ENCODE results near the gene TEX29. TPM values are rescaled to one million over a fixed set of nuclear protein-coding genes. Genes with fewer than 3 reads are reported as not detected.

TEX29 gene
- total RNA-seq, 1 donor from 2014 or later, result not detected

- Histone ChIP-seq H3K4me1 (ENCODE audit: control insufficient read depth in 3 of 3, insufficient read depth in 3 of 3, low read length in 3 of 3) (peaks cover 5 to 9% (median 7%) of the 10 kb centered on the region in 3 donors), H3K9ac (ENCODE audit: low read depth in 1 of 3, low read length in 3 of 3) (no peak overlapping the region), H3K4me3 (ENCODE audit: low read length in 3 of 3) (no peak overlapping the region), H3K27me3 (ENCODE audit: control insufficient read depth in 3 of 3, insufficient read depth in 3 of 3, low read length in 3 of 3) (no peaks in the 10 kb centered on the region), H3K36me3 (ENCODE audit: control insufficient read depth in 3 of 3, insufficient read depth in 3 of 3, low read length in 3 of 3) (peaks cover 53 to 78% (median 69%) of the 10 kb centered on the region in 3 donors), H3K27ac (ENCODE audit: low read depth, low read length) (no peak overlapping the region), H3K9me3 (ENCODE audit: control insufficient read depth in 3 of 3, low read length in 3 of 3) (no peaks in the 10 kb centered on the region)
Measured at GRCh38 chr13:111304041-111304544, 16.3 kb upstream of the TEX29 start.

GRCh38 chr13:111304603-111305289, 15.7 kb upstream of the TEX29 start:
- H3K9ac ChIP-seq (ENCODE audit: low read depth in 1 of 3, low read length in 3 of 3), result no peak overlapping the region
- H3K9me3 ChIP-seq (ENCODE audit: control insufficient read depth in 3 of 3, low read length in 3 of 3), result no peaks in the 10 kb centered on the region
- peaks cover 53 to 76% (median 69%) of the 10 kb centered on the region in 3 donors for H3K36me3 ChIP-seq (ENCODE audit: control insufficient read depth in 3 of 3, insufficient read depth in 3 of 3, low read length in 3 of 3)
- H3K4me1 ChIP-seq (ENCODE audit: control insufficient read depth in 3 of 3, insufficient read depth in 3 of 3, low read length in 3 of 3), result peaks cover 5 to 9% (median 7%) of the 10 kb centered on the region in 3 donors
- H3K27ac ChIP-seq (ENCODE audit: low read depth, low read length), result no peak overlapping the region
- no peak overlapping the region for H3K4me3 ChIP-seq (ENCODE audit: low read length in 3 of 3)
- H3K27me3 ChIP-seq (ENCODE audit: control insufficient read depth in 3 of 3, insufficient read depth in 3 of 3, low read length in 3 of 3), result no peaks in the 10 kb centered on the region

GRCh38 chr13:111312944-111313590, 7.4 kb upstream of the TEX29 start:
- Histone ChIP-seq H3K9ac (ENCODE audit: low read depth in 1 of 3, low read length in 3 of 3) (no peak overlapping the region), H3K36me3 (ENCODE audit: control insufficient read depth in 3 of 3, insufficient read depth in 3 of 3, low read length in 3 of 3) (peaks cover 10 to 18% (median 15%) of the 10 kb centered on the region in 3 donors), H3K4me1 (ENCODE audit: control insufficient read depth in 3 of 3, insufficient read depth in 3 of 3, low read length in 3 of 3) (no peaks in the 10 kb centered on the region), H3K27ac (ENCODE audit: low read depth, low read length) (no peak overlapping the region), H3K9me3 (ENCODE audit: control insufficient read depth in 3 of 3, low read length in 3 of 3) (peaks cover 0 to 4% (median 0%) of the 10 kb centered on the region in 3 donors), H3K27me3 (ENCODE audit: control insufficient read depth in 3 of 3, insufficient read depth in 3 of 3, low read length in 3 of 3) (no peaks in the 10 kb centered on the region), H3K4me3 (ENCODE audit: low read length in 3 of 3) (no peak overlapping the region)

- peaks cover 8 to 12% (median 10%) of the 10 kb centered on the region in 3 donors for H3K36me3 ChIP-seq (ENCODE audit: control insufficient read depth in 3 of 3, insufficient read depth in 3 of 3, low read length in 3 of 3)
- no peaks in the 10 kb centered on the region for H3K4me1 ChIP-seq (ENCODE audit: control insufficient read depth in 3 of 3, insufficient read depth in 3 of 3, low read length in 3 of 3)
- no peaks in the 10 kb centered on the region for H3K27me3 ChIP-seq (ENCODE audit: control insufficient read depth in 3 of 3, insufficient read depth in 3 of 3, low read length in 3 of 3)
- no peak overlapping the region for H3K4me3 ChIP-seq (ENCODE audit: low read length in 3 of 3)
- H3K9me3 ChIP-seq (ENCODE audit: control insufficient read depth in 3 of 3, low read length in 3 of 3), result peaks cover 0 to 4% (median 0%) of the 10 kb centered on the region in 3 donors
- no peak overlapping the region for H3K27ac ChIP-seq (ENCODE audit: low read depth, low read length)
- H3K9ac ChIP-seq (ENCODE audit: low read depth in 1 of 3, low read length in 3 of 3), result no peak overlapping the region
Measured at GRCh38 chr13:111313911-111314425, 6.5 kb upstream of the TEX29 start.

GRCh38 chr13:111314852-111315251, 5.6 kb upstream of the TEX29 start:
- H3K27me3 ChIP-seq (ENCODE audit: control insufficient read depth in 3 of 3, insufficient read depth in 3 of 3, low read length in 3 of 3), result no peaks in the 10 kb centered on the region
- H3K4me3 ChIP-seq (ENCODE audit: low read length in 3 of 3), result no peak overlapping the region
- H3K36me3 ChIP-seq (ENCODE audit: control insufficient read depth in 3 of 3, insufficient read depth in 3 of 3, low read length in 3 of 3), result peaks cover 8 to 12% (median 9%) of the 10 kb centered on the region in 3 donors
- H3K9ac ChIP-seq (ENCODE audit: low read depth in 1 of 3, low read length in 3 of 3), result no peak overlapping the region
- no peak overlapping the region for H3K27ac ChIP-seq (ENCODE audit: low read depth, low read length)
- peaks cover 0 to 4% (median 0%) of the 10 kb centered on the region in 3 donors for H3K9me3 ChIP-seq (ENCODE audit: control insufficient read depth in 3 of 3, low read length in 3 of 3)
- H3K4me1 ChIP-seq (ENCODE audit: control insufficient read depth in 3 of 3, insufficient read depth in 3 of 3, low read length in 3 of 3), result no peaks in the 10 kb centered on the region

- Histone ChIP-seq H3K36me3 (ENCODE audit: control insufficient read depth in 3 of 3, insufficient read depth in 3 of 3, low read length in 3 of 3) (peaks cover 6 to 12% (median 8%) of the 10 kb centered on the region in 3 donors), H3K9ac (ENCODE audit: low read depth in 1 of 3, low read length in 3 of 3) (no peak overlapping the region), H3K4me3 (ENCODE audit: low read length in 3 of 3) (no peak overlapping the region), H3K9me3 (ENCODE audit: control insufficient read depth in 3 of 3, low read length in 3 of 3) (peaks cover 0 to 4% (median 0%) of the 10 kb centered on the region in 3 donors), H3K27me3 (ENCODE audit: control insufficient read depth in 3 of 3, insufficient read depth in 3 of 3, low read length in 3 of 3) (no peaks in the 10 kb centered on the region), H3K4me1 (ENCODE audit: control insufficient read depth in 3 of 3, insufficient read depth in 3 of 3, low read length in 3 of 3) (no peaks in the 10 kb centered on the region), H3K27ac (ENCODE audit: low read depth, low read length) (no peak overlapping the region)
Measured at GRCh38 chr13:111315347-111315995, 5.0 kb upstream of the TEX29 start.

- H3K27me3 ChIP-seq (ENCODE audit: control insufficient read depth in 3 of 3, insufficient read depth in 3 of 3, low read length in 3 of 3), result no peaks in the 10 kb centered on the region
- no peak overlapping the region for H3K27ac ChIP-seq (ENCODE audit: low read depth, low read length)
- no peak overlapping the region for H3K9ac ChIP-seq (ENCODE audit: low read depth in 1 of 3, low read length in 3 of 3)
- no peaks in the 10 kb centered on the region for H3K4me1 ChIP-seq (ENCODE audit: control insufficient read depth in 3 of 3, insufficient read depth in 3 of 3, low read length in 3 of 3)
- peaks cover 0 to 4% (median 0%) of the 10 kb centered on the region in 3 donors for H3K9me3 ChIP-seq (ENCODE audit: control insufficient read depth in 3 of 3, low read length in 3 of 3)
- H3K4me3 ChIP-seq (ENCODE audit: low read length in 3 of 3), result no peak overlapping the region
- peaks cover 5 to 12% (median 6%) of the 10 kb centered on the region in 3 donors for H3K36me3 ChIP-seq (ENCODE audit: control insufficient read depth in 3 of 3, insufficient read depth in 3 of 3, low read length in 3 of 3)
Measured at GRCh38 chr13:111316161-111316730, 4.2 kb upstream of the TEX29 start.

GRCh38 chr13:111317042-111317550, 3.3 kb upstream of the TEX29 start:
- Histone ChIP-seq H3K9ac (ENCODE audit: low read depth in 1 of 3, low read length in 3 of 3) (no peak overlapping the region), H3K27me3 (ENCODE audit: control insufficient read depth in 3 of 3, insufficient read depth in 3 of 3, low read length in 3 of 3) (no peaks in the 10 kb centered on the region), H3K4me3 (ENCODE audit: low read length in 3 of 3) (no peak overlapping the region), H3K4me1 (ENCODE audit: control insufficient read depth in 3 of 3, insufficient read depth in 3 of 3, low read length in 3 of 3) (no peaks in the 10 kb centered on the region), H3K36me3 (ENCODE audit: control insufficient read depth in 3 of 3, insufficient read depth in 3 of 3, low read length in 3 of 3) (peaks cover 5 to 12% (median 6%) of the 10 kb centered on the region in 3 donors), H3K9me3 (ENCODE audit: control insufficient read depth in 3 of 3, low read length in 3 of 3) (peaks cover 0 to 4% (median 0%) of the 10 kb centered on the region in 3 donors), H3K27ac (ENCODE audit: low read depth, low read length) (no peak overlapping the region)

GRCh38 chr13:111317571-111318345, 2.7 kb upstream of the TEX29 start:
- peaks cover 3 to 12% (median 6%) of the 10 kb centered on the region in 3 donors for H3K36me3 ChIP-seq (ENCODE audit: control insufficient read depth in 3 of 3, insufficient read depth in 3 of 3, low read length in 3 of 3)
- H3K4me1 ChIP-seq (ENCODE audit: control insufficient read depth in 3 of 3, insufficient read depth in 3 of 3, low read length in 3 of 3), result no peaks in the 10 kb centered on the region
- H3K27me3 ChIP-seq (ENCODE audit: control insufficient read depth in 3 of 3, insufficient read depth in 3 of 3, low read length in 3 of 3), result no peaks in the 10 kb centered on the region
- no peak overlapping the region for H3K9ac ChIP-seq (ENCODE audit: low read depth in 1 of 3, low read length in 3 of 3)
- peaks cover 0 to 2% (median 0%) of the 10 kb centered on the region in 3 donors for H3K9me3 ChIP-seq (ENCODE audit: control insufficient read depth in 3 of 3, low read length in 3 of 3)
- H3K27ac ChIP-seq (ENCODE audit: low read depth, low read length), result no peak overlapping the region
- no peak overlapping the region for H3K4me3 ChIP-seq (ENCODE audit: low read length in 3 of 3)
